Peyer's patch (tissue), 4 donors: ENCODE data around the gene STARD10.

Experiments used
- POLR2A ChIP-seq, 2 donors: fragments of 450-650 bp; IDR thresholded peaks; one replicate each; pipeline ENCODE4 v1.5.1; 2017; ENCODE audit warnings: antibody characterized with exemption in 2 of 2, mild to moderate bottlenecking in 2 of 2, moderate library complexity in 2 of 2
- TF ChIP-seq, protein P1 (sequence below), 6 experiments: fragments of 450-650 bp in 4 of 6; fragments of 200-600 bp in 2 of 6; sonication (generic) in 1 of 6; IDR thresholded peaks; one replicate each; pipeline ENCODE4 v1.5.1; 2017 to 2019; ENCODE audit warnings: antibody characterized with exemption in 6 of 6, mild to moderate bottlenecking in 3 of 6, moderate library complexity in 1 of 6

DNA sequence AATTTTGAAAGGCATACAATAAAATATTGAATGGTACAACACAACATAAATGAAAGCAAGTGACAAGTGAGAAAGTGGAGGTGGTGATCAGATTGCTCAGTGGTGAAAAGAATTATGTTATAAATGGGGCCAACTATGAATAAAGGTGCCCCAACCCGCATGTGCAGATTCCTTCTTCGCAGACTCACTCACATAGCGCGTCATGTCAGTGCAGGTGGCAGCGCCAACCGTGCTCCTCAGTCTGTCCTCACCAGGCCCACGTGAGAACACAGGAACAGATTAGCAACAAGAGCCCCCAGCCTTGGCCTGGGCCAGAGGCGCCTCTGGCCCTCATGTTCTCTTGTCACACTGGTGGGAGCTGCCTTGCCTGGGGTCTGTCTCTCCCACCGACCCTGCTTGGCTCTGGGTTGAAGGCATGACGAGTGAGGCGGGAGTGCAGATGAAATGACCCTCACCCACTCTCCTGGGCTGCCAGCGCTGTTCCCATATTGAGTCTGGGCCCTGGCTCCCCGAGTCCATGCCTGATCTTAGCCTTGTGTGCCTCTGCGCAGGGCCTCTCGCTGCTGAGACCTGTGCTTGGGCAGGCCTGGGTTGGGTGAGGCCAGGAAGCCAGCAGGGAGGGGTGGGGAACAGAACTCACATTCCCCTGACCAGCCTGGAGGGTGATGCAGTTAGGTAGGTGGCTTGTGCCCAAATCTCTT is 26.7 kb upstream of the STARD10 start:
- TF ChIP-seq, protein P1, sequence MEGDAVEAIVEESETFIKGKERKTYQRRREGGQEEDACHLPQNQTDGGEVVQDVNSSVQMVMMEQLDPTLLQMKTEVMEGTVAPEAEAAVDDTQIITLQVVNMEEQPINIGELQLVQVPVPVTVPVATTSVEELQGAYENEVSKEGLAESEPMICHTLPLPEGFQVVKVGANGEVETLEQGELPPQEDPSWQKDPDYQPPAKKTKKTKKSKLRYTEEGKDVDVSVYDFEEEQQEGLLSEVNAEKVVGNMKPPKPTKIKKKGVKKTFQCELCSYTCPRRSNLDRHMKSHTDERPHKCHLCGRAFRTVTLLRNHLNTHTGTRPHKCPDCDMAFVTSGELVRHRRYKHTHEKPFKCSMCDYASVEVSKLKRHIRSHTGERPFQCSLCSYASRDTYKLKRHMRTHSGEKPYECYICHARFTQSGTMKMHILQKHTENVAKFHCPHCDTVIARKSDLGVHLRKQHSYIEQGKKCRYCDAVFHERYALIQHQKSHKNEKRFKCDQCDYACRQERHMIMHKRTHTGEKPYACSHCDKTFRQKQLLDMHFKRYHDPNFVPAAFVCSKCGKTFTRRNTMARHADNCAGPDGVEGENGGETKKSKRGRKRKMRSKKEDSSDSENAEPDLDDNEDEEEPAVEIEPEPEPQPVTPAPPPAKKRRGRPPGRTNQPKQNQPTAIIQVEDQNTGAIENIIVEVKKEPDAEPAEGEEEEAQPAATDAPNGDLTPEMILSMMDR (IDR thresholded peaks at IDR 0.05): no peak
- no peak for TF ChIP-seq POLR2A (IDR thresholded peaks at IDR 0.05)
